HG03457 (cell line): ENCODE results near the gene ROR2.
"Not testable (repeated sequence)": the region's sequence is repeated elsewhere in the genome, so short reads cannot be mapped to it uniquely, and the experiment has no call there.

Experiments
- ATAC-seq: cut with Tn5 transposase; IDR thresholded peaks from one replicate; pipeline ENCODE4 v1.9.1; 2021; ENCODE audit warnings: moderate number of reproducible peaks; ENCODE audit not compliant: unreplicated experiment

ROR2 gene

GRCh38 chr9:91540506-91540905 is 409.5 kb downstream of the ROR2 start:
- not testable (repeated sequence) for ATAC-seq

- ATAC-seq: no peak
These were observed 413.8 kb downstream of the ROR2 start for GRCh38 chr9:91536211-91536691.

- no peak for ATAC-seq
These were observed 415.7 kb downstream of the ROR2 start for GRCh38 chr9:91534374-91534773.

- ATAC-seq: no peak
These were observed 416.6 kb downstream of the ROR2 start for GRCh38 chr9:91533382-91533781.

- ATAC-seq: no peak
These were observed 417.7 kb downstream of the ROR2 start for GRCh38 chr9:91532325-91532724.

- ATAC-seq: no peak
These were observed 419.2 kb downstream of the ROR2 start for GRCh38 chr9:91530829-91531228.

GRCh38 chr9:91522481-91522880 is 427.5 kb downstream of the ROR2 start:
- ATAC-seq: no peak

GRCh38 chr9:91519520-91520277 is 430.3 kb downstream of the ROR2 start:
- no peak for ATAC-seq

GRCh38 chr9:91518462-91518861 is 431.6 kb downstream of the ROR2 start:
- no peak for ATAC-seq

- no peak for ATAC-seq
These were observed 432.2 kb downstream of the ROR2 start for GRCh38 chr9:91517801-91518200.

- ATAC-seq: not testable (repeated sequence)
These were observed 432.7 kb downstream of the ROR2 start for GRCh38 chr9:91517332-91517731.

- no peak for ATAC-seq
These were observed 433.3 kb downstream of the ROR2 start for GRCh38 chr9:91516777-91517176.

GRCh38 chr9:91516081-91516480 is 433.9 kb downstream of the ROR2 start:
- no peak for ATAC-seq

GRCh38 chr9:91515074-91515687 is 434.8 kb downstream of the ROR2 start:
- ATAC-seq: peak; percentile 72
